HCT116 (cell line): ENCODE data around the gene GATAD2A. TPM values are rescaled to one million over a fixed set of nuclear protein-coding genes. Genes with fewer than 3 reads are reported as not detected.

ENCODE experiments used
- ATAC-seq: fragments of 200-7000 bp; cut with Tn5 transposase; 2 replicates; pipeline ENCODE4 v1.9.1; 2020; ENCODE audit warnings: mild to moderate bottlenecking, moderate library complexity
- BruUV-seq: library from RNA; stranded (reverse); fragments of 400-500 nt; replicated peaks from 2 replicates; lab custom pipeline; 2021; lab: Mats Ljungman, UMichigan
- CTCF ChIA-PET: fragments of 300-600 bp; sonication (Branson Sonifier 250); formaldehyde crosslinking; loops from one replicate; lab custom pipeline; 2021; ENCODE audit warnings: antibody characterized with exemption; lab: Charles Lee
- POLR2A ChIA-PET: fragments of 300-600, 350-600 bp; sonication (Branson Sonifier 250); formaldehyde crosslinking; loops from one replicate; lab custom pipeline; 2021; ENCODE audit warnings: antibody characterized with exemption; lab: Charles Lee
- RAD21 ChIA-PET, 2 experiments: fragments of 300-600 bp; sonication (Branson Sonifier 250); formaldehyde crosslinking; loops; one replicate each; lab custom pipeline; 2023; ENCODE audit warnings: low total read pairs in 2 of 2; ENCODE audit not compliant: uncharacterized antibody in 2 of 2, unreplicated experiment in 2 of 2, low non-redundant PET in 1 of 2; lab: Charles Lee
- DNase-seq: peaks from one replicate; pipeline ENCODE4 v3.0.0-alpha.2; 2010; ENCODE audit warnings: low read depth, low spot score
- H2AFZ ChIP-seq: fragments of 200-600 bp; shearing (Covaris generic), sonication (generic); 2 replicates; pipeline ENCODE4 v1.6.1; 2017; ENCODE audit warnings: low read depth, mixed run types, mixed read lengths, antibody characterized with exemption, low read length; ENCODE audit not compliant: poor library complexity, severe bottlenecking
- H3K27ac ChIP-seq: 2 replicates; pipeline ENCODE4 v1.5.1; 2012; ENCODE audit warnings: low read depth, low read length
- H3K27me3 ChIP-seq: fragments of 200-600 bp; sonication (generic); 2 replicates; pipeline ENCODE4 v1.6.1; 2016; ENCODE audit warnings: mixed run types, low read length, mixed read lengths; ENCODE audit not compliant: insufficient read depth
- H3K36me3 ChIP-seq, 2 experiments: fragments of 200-500 bp in 1 of 2; fragments of 200-600 bp in 1 of 2; sonication (Bioruptor generic) in 1 of 2; sonication (generic) in 1 of 2; 2 replicates each; pipeline versions ENCODE4 v1.5.1 to v1.6.1; 2014 to 2016; ENCODE audit warnings: low read length in 2 of 2, inconsistent platforms in 1 of 2, mixed read lengths in 1 of 2, mixed run types in 1 of 2; ENCODE audit not compliant: insufficient read depth in 2 of 2, control insufficient read depth in 1 of 2
- H3K4me1 ChIP-seq, 2 experiments: fragments of 200-600 bp in 1 of 2; sonication (generic) in 1 of 2; 2 replicates each; pipeline versions ENCODE4 v1.5.1 to v1.6.1; 2012 to 2017; ENCODE audit warnings: low read length in 2 of 2, inconsistent platforms in 1 of 2, mild to moderate bottlenecking in 1 of 2, mixed read lengths in 1 of 2, mixed run types in 1 of 2, moderate library complexity in 1 of 2; ENCODE audit not compliant: insufficient read depth in 2 of 2, control insufficient read depth in 1 of 2
- H3K4me2 ChIP-seq: fragments of 200-600 bp; sonication (generic); 2 replicates; pipeline ENCODE4 v1.6.1; 2017; ENCODE audit warnings: mixed run types, low read length, mixed read lengths
- H3K4me3 ChIP-seq, 2 experiments: fragments of 200-600 bp in 1 of 2; sonication (generic) in 1 of 2; replicated peaks in 1 of 2; 2 replicates each; pipeline ENCODE4 v1.5.1; 2011 to 2016; ENCODE audit warnings: low read length in 2 of 2, control low read depth in 1 of 2, low read depth in 1 of 2, mild to moderate bottlenecking in 1 of 2, mixed read lengths in 1 of 2, mixed run types in 1 of 2
- H3K79me2 ChIP-seq: fragments of 200-600 bp; sonication (generic); 2 replicates; pipeline ENCODE4 v1.6.1; 2017; ENCODE audit warnings: mild to moderate bottlenecking, mixed run types, low read length, moderate library complexity, mixed read lengths; ENCODE audit not compliant: insufficient read depth
- H3K9ac ChIP-seq: fragments of 200-600 bp; sonication (generic); 2 replicates; pipeline ENCODE4 v1.6.1; 2016; ENCODE audit warnings: low read length, mixed read lengths
- H3K9me2 ChIP-seq: fragments of 200-600 bp; sonication (generic), shearing (Covaris generic); 2 replicates; pipeline ENCODE4 v1.6.1; 2017; ENCODE audit warnings: mixed run types, mild to moderate bottlenecking, moderate library complexity; ENCODE audit not compliant: insufficient read depth
- H3K9me3 ChIP-seq, 2 experiments: fragments of 200-500 bp in 1 of 2; fragments of 200-600 bp in 1 of 2; sonication (Bioruptor generic) in 1 of 2; sonication (generic) in 1 of 2; 2 replicates each; pipeline ENCODE4 v1.6.1; 2014 to 2017; ENCODE audit warnings: low read length in 2 of 2, mixed read lengths in 2 of 2, inconsistent platforms in 1 of 2, low read depth in 1 of 2, mild to moderate bottlenecking in 1 of 2, mixed run types in 1 of 2, moderate library complexity in 1 of 2; ENCODE audit not compliant: control insufficient read depth in 1 of 2, insufficient read depth in 1 of 2
- H4K20me1 ChIP-seq: fragments of 200-600 bp; sonication (generic), shearing (Covaris generic); 2 replicates; pipeline ENCODE4 v1.6.1; 2017; ENCODE audit warnings: mixed run types, mild to moderate bottlenecking, moderate library complexity; ENCODE audit not compliant: insufficient read depth
- CBX3 ChIP-seq: IDR thresholded peaks from 2 replicates; pipeline ENCODE4 v1.6.1; 2012; ENCODE audit warnings: low read depth
- CEBPB ChIP-seq: IDR thresholded peaks from 2 replicates; pipeline ENCODE4 v1.6.1; 2012; ENCODE audit warnings: low read depth
- ELF1 ChIP-seq: IDR thresholded peaks from 2 replicates; pipeline ENCODE4 v1.6.1; 2012; ENCODE audit warnings: low read depth, borderline replicate concordance
- EZH2phosphoT487 ChIP-seq: fragments of 200-600 bp; IDR thresholded peaks from 2 replicates; pipeline ENCODE4 v1.6.1; 2018; ENCODE audit warnings: antibody characterized with exemption, borderline replicate concordance
- FOSL1 ChIP-seq: IDR thresholded peaks from 2 replicates; pipeline ENCODE4 v1.6.1; 2012; ENCODE audit warnings: low read depth
- JUND ChIP-seq: IDR thresholded peaks from 2 replicates; pipeline ENCODE4 v1.6.1; 2012
- RAD21 ChIP-seq: IDR thresholded peaks from 2 replicates; pipeline ENCODE4 v1.6.1; 2012; ENCODE audit warnings: low read depth, mild to moderate bottlenecking
- SIN3A ChIP-seq: IDR thresholded peaks from 2 replicates; pipeline ENCODE4 v1.6.1; 2012; ENCODE audit warnings: low read depth
- SP1 ChIP-seq: IDR thresholded peaks from 2 replicates; pipeline ENCODE4 v1.6.1; 2012; ENCODE audit warnings: low read depth
- SRF ChIP-seq: IDR thresholded peaks from 2 replicates; pipeline ENCODE4 v1.6.1; 2012; ENCODE audit warnings: low read depth
- TCF7L2 ChIP-seq: IDR thresholded peaks from 2 replicates; pipeline ENCODE4 v1.7.0; 2011; ENCODE audit warnings: borderline replicate concordance, inconsistent platforms; ENCODE audit not compliant: insufficient read depth, insufficient read length; ENCODE audit errors: extremely low read depth
- YY1 ChIP-seq: IDR thresholded peaks from 2 replicates; pipeline ENCODE4 v1.6.1; 2011; ENCODE audit warnings: low read length, low read depth, moderate library complexity, mild to moderate bottlenecking; ENCODE audit not compliant: insufficient replicate concordance; ENCODE audit errors: extremely low read depth
- ZFX ChIP-seq: fragments of 450-650 bp; IDR thresholded peaks from 2 replicates; pipeline ENCODE4 v1.6.1; 2017
- ZNF274 ChIP-seq: fragments of 200-500 bp; sonication (Bioruptor generic); IDR thresholded peaks from 2 replicates; pipeline ENCODE4 v1.6.1; 2014; ENCODE audit warnings: mild to moderate bottlenecking, low read depth, low read length, inconsistent platforms
- intact Hi-C: fragments of 100-400 bp; cut with micrococcal nuclease; formaldehyde crosslinking; loops from 2 replicates; pipeline ENCODE4 v1.10.0; 2022
- total RNA-seq: library from RNA; stranded (reverse); gene quantifications from one replicate; pipeline ENCODE4 v1.2.1, GENCODE V29; 2021; ENCODE audit not compliant: unreplicated experiment
- TF ChIP-seq, protein P1 (sequence below): IDR thresholded peaks from 2 replicates; pipeline ENCODE4 v1.6.1; 2011; ENCODE audit warnings: mild to moderate bottlenecking, low read length, moderate library complexity; ENCODE audit not compliant: insufficient replicate concordance; ENCODE audit errors: extremely low read depth
- TF ChIP-seq, protein P2 (sequence below), 3 experiments: fragments of 200-600 bp in 1 of 3; sonication (generic) in 1 of 3; IDR thresholded peaks in 2 of 3; conservative IDR thresholded peaks in 1 of 3; 2 replicates each; pipeline ENCODE4 v1.5.1; 2012 to 2017; ENCODE audit warnings: low read depth in 2 of 3, low read length in 2 of 3, antibody characterized with exemption in 1 of 3, borderline replicate concordance in 1 of 3, control low read depth in 1 of 3, mild to moderate bottlenecking in 1 of 3, mixed read lengths in 1 of 3, mixed run types in 1 of 3, moderate library complexity in 1 of 3; ENCODE audit not compliant: insufficient read depth in 1 of 3
- TF ChIP-seq, protein P3 (sequence below): IDR thresholded peaks from 2 replicates; pipeline ENCODE4 v1.6.1; 2012

GATAD2A gene
- total RNA-seq, 1 experiment from 2014 or later = 130 TPM

DNA sequence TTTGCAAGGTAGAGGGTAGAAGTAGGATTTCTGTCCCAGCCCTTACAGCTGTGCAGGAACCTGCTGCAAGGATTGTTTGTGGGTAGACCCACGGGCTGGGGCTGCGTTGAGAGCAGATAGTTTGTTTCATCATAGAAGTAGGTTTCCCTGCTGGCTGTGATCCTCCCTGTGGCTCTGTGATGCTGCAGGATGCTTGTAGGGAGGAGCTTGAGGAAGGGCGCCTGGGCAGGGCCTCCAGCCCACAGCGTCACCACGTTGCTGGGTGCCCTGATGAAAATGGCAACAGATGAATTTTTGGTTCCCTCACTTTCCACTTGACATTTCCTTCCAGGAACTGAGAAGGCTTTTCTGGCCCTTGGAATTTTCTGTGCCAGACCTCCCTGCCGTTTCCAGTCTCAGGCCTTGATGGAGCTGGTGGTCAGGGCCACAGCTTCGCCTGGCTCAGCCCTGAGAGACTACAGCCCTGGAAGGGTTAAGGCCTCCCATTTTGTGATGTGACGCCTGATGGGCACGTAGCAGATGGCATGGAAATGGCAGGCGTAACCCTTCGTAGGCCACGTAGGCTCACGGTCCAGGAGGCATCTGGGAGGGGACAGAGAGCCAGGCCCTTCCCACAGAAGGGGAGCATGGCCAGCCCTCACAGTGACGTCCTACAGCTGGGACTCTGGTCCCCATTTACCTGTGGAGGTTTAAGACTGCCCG lies 42.2 kb downstream of the GATAD2A start:
- no peak for ATAC-seq
- no peak overlapping the region for H3K9ac ChIP-seq
- TF ChIP-seq JUND = no peak
- no peak for TF ChIP-seq CBX3
- no peak for TF ChIP-seq TCF7L2
- no peak for TF ChIP-seq FOSL1
- intact Hi-C loops = no loop called here
- H3K4me3 ChIP-seq = no peak overlapping the region
- no peaks in the 10 kb centered on the region for H3K9me3 ChIP-seq
- H3K36me3 ChIP-seq = no peaks in the 10 kb centered on the region
- no TSS peak for BruUV-seq
- DNase-seq = no peak
- no peak overlapping the region for H3K4me2 ChIP-seq
- H3K9me2 ChIP-seq = no peaks in the 10 kb centered on the region
- no peak overlapping the region for H3K27ac ChIP-seq
- ChIA-PET CTCF (no interaction called here), POLR2A (no interaction called here), RAD21 (no interaction called here)
- H2AFZ ChIP-seq = no peak overlapping the region
- H3K27me3 ChIP-seq = no peaks in the 10 kb centered on the region
- H3K79me2 ChIP-seq = peaks cover 100% of the 10 kb centered on the region
- peaks cover 15% of the 10 kb centered on the region; the same call in 1 of the 2 replicates for H4K20me1 ChIP-seq
- peaks cover 0 to 24% of the 10 kb centered on the region in 2 experiments; a peak in 2 of 4 replicates for H3K4me1 ChIP-seq

DNA sequence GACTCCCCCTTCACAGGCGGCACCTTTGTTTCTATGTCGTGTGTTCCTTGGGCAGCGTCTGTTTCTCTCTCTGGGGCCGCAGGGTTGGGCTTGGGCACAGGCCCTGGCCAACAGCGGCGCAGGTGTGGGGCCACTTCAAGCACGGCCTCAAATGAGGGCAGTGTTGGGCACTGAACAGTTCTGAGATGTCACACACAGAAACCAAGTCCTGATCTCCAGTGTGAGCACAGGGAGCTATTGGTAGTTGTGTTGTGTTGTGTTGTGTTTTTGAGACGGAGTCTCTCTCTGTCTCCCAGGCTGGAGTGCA lies 42.7 kb downstream of the GATAD2A start:
- H3K27me3 ChIP-seq = no peaks in the 10 kb centered on the region
- intact Hi-C loops = no loop called here
- TF ChIP-seq EZH2phosphoT487 (no peak), CEBPB (no peak), SP1 (no peak), ZNF274 (no peak), ZFX (no peak), RAD21 (no peak), YY1 (no peak), SRF (no peak), CBX3 (no peak), SIN3A (no peak), ELF1 (no peak), TCF7L2 (no peak)
- TF ChIP-seq, protein P1, sequence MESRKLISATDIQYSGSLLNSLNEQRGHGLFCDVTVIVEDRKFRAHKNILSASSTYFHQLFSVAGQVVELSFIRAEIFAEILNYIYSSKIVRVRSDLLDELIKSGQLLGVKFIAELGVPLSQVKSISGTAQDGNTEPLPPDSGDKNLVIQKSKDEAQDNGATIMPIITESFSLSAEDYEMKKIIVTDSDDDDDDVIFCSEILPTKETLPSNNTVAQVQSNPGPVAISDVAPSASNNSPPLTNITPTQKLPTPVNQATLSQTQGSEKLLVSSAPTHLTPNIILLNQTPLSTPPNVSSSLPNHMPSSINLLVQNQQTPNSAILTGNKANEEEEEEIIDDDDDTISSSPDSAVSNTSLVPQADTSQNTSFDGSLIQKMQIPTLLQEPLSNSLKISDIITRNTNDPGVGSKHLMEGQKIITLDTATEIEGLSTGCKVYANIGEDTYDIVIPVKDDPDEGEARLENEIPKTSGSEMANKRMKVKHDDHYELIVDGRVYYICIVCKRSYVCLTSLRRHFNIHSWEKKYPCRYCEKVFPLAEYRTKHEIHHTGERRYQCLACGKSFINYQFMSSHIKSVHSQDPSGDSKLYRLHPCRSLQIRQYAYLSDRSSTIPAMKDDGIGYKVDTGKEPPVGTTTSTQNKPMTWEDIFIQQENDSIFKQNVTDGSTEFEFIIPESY = no peak
- TF ChIP-seq, protein P2, sequence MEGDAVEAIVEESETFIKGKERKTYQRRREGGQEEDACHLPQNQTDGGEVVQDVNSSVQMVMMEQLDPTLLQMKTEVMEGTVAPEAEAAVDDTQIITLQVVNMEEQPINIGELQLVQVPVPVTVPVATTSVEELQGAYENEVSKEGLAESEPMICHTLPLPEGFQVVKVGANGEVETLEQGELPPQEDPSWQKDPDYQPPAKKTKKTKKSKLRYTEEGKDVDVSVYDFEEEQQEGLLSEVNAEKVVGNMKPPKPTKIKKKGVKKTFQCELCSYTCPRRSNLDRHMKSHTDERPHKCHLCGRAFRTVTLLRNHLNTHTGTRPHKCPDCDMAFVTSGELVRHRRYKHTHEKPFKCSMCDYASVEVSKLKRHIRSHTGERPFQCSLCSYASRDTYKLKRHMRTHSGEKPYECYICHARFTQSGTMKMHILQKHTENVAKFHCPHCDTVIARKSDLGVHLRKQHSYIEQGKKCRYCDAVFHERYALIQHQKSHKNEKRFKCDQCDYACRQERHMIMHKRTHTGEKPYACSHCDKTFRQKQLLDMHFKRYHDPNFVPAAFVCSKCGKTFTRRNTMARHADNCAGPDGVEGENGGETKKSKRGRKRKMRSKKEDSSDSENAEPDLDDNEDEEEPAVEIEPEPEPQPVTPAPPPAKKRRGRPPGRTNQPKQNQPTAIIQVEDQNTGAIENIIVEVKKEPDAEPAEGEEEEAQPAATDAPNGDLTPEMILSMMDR (IDR thresholded peaks at IDR 0.05 in 2 of 3, conservative IDR thresholded peaks at IDR 0.05 in 1 of 3; ENCODE audit: borderline replicate concordance in 1 of 3, insufficient read depth in 1 of 3, low read depth in 2 of 3, low read length in 2 of 3) = no peak
- TF ChIP-seq, protein P3, sequence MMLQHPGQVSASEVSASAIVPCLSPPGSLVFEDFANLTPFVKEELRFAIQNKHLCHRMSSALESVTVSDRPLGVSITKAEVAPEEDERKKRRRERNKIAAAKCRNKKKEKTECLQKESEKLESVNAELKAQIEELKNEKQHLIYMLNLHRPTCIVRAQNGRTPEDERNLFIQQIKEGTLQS = no peak

More for the DNA sequence above, 42.7 kb downstream of the GATAD2A start:
- ATAC-seq (no peak), DNase-seq (no peak)
- BruUV-seq = no TSS peak
- Histone ChIP-seq H3K9me3 (no peaks in the 10 kb centered on the region), H3K27ac (no peak overlapping the region), H3K4me1 (peaks cover 0 to 20% of the 10 kb centered on the region in 2 experiments; a peak in 2 of 4 replicates), H3K36me3 (no peaks in the 10 kb centered on the region), H3K79me2 (peaks cover 100% of the 10 kb centered on the region), H3K4me2 (no peak overlapping the region), H2AFZ (no peak overlapping the region), H3K4me3 (no peak overlapping the region), H3K9ac (no peak overlapping the region), H4K20me1 (peaks cover 16% of the 10 kb centered on the region; the same call in 1 of the 2 replicates), H3K9me2 (no peaks in the 10 kb centered on the region)
- ChIA-PET POLR2A (no interaction called here), RAD21 (no interaction called here), CTCF (no interaction called here)
